Camera-type eye (tissue), 1 donor: ENCODE results near the gene RPAIN. TPM values are rescaled to one million over a fixed set of nuclear protein-coding genes. Genes with fewer than 3 reads are reported as not detected.

Experiments used
- total RNA-seq: library from RNA; depleted of rRNA; stranded (reverse); fragments of >200 nt; gene quantifications from one replicate; pipeline ENCODE4 v1.2.3, GENCODE V29; 2014

RPAIN gene, protein sequence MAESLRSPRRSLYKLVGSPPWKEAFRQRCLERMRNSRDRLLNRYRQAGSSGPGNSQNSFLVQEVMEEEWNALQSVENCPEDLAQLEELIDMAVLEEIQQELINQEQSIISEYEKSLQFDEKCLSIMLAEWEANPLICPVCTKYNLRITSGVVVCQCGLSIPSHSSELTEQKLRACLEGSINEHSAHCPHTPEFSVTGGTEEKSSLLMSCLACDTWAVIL
- 83.3 TPM for total RNA-seq

DNA sequence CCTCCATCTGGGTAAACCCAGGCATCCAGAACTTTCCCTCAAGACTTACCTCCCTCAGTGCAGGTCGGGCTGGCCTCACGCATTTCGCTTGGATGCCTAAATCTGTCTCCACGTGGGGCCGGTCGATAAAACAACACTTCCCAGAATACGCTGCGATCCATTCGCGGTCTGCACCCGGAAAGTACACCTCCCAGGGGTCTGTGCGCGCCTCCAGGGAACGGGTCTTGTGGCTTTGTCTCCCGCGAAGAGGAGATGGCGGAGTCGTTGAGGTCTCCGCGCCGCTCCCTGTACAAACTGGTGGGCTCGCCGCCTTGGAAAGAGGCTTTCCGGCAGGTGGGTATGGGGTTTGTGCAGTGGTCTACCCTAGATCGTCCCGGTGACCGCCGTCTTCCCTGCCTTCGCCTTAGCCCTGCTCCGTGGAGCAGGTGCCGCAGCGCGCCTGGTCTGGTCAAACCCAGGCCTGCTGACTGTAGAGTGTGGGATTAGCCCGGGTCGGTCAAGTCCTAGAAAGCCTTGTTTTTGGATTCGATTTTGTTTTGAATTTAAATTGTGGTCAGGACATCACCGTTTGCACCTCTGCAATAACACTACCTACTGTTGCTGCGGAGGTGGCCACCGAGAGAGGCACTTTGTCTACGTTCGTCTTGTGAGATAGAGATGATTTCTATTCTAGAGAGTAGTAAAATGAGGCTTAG lies at the start of gene RPAIN:
TSS of gene RPAIN (plus strand) at position 224 of the 695 bp plus-strand sequence. CDS start at position 253, 29 bp downstream.

DNA sequence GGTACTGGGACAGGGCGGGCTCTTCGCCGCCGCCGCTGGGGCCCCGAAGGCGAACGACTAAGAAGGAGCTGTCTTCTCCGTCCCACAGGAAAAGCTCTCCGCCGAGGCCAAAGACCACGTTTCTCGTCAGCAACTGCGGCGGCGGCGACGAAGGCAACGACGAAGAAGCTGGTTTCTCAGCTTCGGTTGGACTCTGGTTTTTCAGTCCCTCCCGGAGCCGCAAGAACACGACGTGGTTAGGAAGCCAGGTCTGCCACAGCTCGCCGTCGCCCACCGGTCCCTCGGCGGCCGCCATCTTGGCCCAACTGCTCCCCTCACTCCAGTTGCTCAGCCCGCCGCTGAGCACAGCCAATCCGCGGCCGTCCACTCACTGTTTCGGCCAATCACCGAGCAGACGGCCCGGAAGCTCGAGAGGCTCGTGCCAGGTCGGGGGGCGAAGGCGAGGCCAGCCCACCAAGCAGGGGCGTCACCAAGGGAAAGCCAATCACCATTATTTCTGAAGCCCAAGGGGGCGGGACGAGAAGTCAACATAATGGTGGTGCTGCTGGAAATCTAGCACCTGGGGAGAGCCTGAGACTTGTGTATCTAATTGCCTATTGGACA lies 525 bp upstream of the RPAIN start, which contains the start of gene NUP88:
TSS of gene NUP88 (minus strand) at position 307 of the 603 bp plus-strand sequence. CDS start at position 295, 12 bp downstream.

DNA sequence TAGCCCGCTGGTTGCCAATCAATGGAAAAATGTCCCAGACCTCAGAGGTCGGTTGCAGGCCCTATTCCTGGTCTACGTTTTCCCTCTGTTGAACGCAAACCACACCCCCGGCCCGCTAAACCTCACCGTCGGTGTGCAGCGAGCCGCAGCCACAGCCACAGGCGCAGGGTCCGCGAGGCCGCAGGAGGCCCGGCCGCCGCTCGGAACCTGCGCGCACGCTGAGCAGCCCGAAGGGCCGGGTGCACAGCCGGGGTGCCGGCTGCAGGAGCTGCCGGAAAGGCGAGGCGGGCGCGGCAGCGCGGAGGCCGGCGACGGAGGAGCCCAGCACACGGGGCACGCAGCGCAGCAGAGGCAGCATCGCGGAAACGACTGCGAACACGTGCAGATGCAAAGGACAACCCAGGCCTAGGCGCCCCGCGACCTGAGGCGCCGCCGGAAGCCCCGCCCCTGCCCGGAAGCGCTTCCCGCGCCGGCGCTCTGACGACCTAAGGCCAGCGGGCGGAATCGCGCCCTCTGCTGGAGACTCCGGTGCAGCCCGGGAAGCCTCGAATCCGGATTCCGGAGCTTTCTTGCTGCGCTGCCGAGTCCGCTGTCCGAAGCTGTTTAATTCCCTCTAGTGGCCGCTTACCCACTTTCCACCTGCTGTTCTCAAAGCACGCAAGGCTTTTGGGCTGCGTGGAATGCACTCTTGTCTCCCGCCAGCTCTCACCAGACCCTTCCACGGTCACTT lies 18.9 kb downstream of the RPAIN start, which contains the start of gene C1QBP:
TSS of gene C1QBP (minus strand) at position 440 of the 730 bp plus-strand sequence. CDS start at position 358, 82 bp downstream.

Other genes with a start within 250 kb of the RPAIN start
- gene ZNF594, start 228.3 kb upstream of the RPAIN start, total RNA-seq, result 50.6 TPM
- 0.77 TPM for gene SCIMP, start 185.3 kb upstream of the RPAIN start, total RNA-seq
- 89.4 TPM for gene RABEP1, start 137.9 kb upstream of the RPAIN start, total RNA-seq
- gene NUP88, start 520 bp upstream of the RPAIN start, total RNA-seq, result 87.0 TPM
- gene C1QBP, start 19.0 kb downstream of the RPAIN start, total RNA-seq, result 104 TPM
- 16.8 TPM for gene DHX33, start 48.8 kb downstream of the RPAIN start, total RNA-seq
- 42.9 TPM for gene DERL2, start 66.0 kb downstream of the RPAIN start, total RNA-seq
- gene MIS12, start 66.4 kb downstream of the RPAIN start, total RNA-seq, result 30.3 TPM
- gene NLRP1, start 164.3 kb downstream of the RPAIN start, total RNA-seq, result 57.1 TPM